ENCODE measurements around the gene SORCS1. TPM values are rescaled to one million over a fixed set of nuclear protein-coding genes. Genes with fewer than 3 reads are reported as not detected.

Gene SORCS1
- total RNA-seq, 6 experiments from 2014 or later, result 0.09 to 0.14 (median 0.10) TPM; not detected in 3

DNA sequence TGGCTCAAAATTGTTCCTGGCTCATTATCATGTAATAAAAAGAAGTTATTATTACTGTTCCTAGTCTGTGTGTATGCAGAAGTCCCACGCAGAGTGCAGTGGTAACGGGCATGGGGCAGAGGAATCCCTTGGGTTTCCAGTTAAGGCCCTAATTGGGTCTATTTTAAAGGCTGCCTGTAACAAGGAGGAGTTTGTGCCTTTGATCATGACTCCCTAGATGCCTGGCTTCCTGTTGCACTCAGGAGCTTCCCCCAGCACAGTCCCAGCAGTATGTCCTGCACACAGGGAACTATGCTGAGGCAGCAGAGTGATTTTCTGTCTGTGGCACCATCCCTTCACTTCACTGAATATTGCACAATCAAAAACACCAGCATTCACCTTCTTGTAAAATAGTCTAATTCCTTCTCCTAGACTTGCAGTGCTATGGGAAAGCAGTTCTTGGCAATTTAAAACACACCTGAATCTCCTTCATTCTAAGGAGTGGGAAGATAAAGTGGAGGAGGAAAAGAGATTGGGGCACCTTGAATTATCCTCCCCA, 22.9 kb downstream of the SORCS1 start:
- TF ChIP-seq CTCF (IDR thresholded peaks at IDR 0.05), result no peak
- no peak for DNase-seq
- no peaks in the 10 kb centered on the region for H3K27me3 Mint-ChIP-seq (ENCODE audit: insufficient read depth)
- H3K27ac Mint-ChIP-seq, result no peak overlapping the region
- H3K9me3 Mint-ChIP-seq, result peaks cover 27% of the 10 kb centered on the region
- H3K4me1 Mint-ChIP-seq (ENCODE audit: low read depth), result no peaks in the 10 kb centered on the region
- H3K36me3 Mint-ChIP-seq (ENCODE audit: low read depth), result peaks cover 5% of the 10 kb centered on the region; the same call in 1 of the 2 replicates
- no peak overlapping the region for H3K4me3 Mint-ChIP-seq

DNA sequence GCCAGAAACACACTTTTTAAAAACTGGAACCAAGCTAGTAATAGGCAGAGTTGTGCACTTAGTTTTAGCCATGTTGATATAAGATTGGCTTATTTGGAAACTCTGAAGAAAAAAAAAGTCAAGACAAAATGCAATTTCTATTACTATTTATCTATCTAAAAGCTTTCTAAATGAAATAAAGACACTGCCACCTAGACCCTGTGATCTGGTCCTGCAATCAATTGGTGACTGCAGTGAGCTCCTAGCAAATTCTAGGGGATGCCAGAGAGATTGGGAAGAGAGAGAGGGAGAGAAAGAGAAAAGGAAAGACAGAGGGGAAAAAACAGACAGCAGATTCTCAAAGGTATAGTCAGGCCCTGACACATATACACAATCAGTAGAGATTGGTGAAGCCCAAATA, 25.3 kb downstream of the SORCS1 start:
- DNase-seq, result no peak
- H3K4me1 Mint-ChIP-seq (ENCODE audit: low read depth), result no peaks in the 10 kb centered on the region
- no peak overlapping the region for H3K27ac Mint-ChIP-seq
- H3K27me3 Mint-ChIP-seq (ENCODE audit: insufficient read depth), result peaks cover 2% of the 10 kb centered on the region; the same call in 1 of the 2 replicates
- H3K9me3 Mint-ChIP-seq, result peaks cover 35% of the 10 kb centered on the region
- no peak for TF ChIP-seq CTCF (IDR thresholded peaks at IDR 0.05)
- H3K36me3 Mint-ChIP-seq (ENCODE audit: low read depth), result peaks cover 5% of the 10 kb centered on the region; the same call in 1 of the 2 replicates
- H3K4me3 Mint-ChIP-seq, result no peak overlapping the region

DNA sequence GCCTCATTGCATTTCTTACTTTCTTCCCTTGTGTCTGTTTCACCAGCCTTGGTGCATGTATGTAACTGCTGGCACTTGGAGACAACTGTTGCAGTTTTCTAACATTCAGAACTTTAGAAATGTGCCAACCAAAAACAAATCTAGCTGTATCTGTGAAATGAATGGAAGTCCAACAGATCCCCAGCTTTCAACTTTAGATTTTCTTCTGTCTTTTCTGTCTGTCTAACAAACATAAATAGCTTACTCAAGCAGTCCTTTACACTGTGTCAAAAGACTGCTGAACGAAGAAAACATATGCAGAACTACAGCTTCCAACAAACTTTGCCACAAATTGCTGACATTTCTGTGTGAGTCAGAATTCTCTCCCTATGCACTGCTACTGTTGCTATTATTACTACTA, 30.9 kb downstream of the SORCS1 start:
- H3K27me3 Mint-ChIP-seq (ENCODE audit: insufficient read depth), result peaks cover 2% of the 10 kb centered on the region; the same call in 1 of the 2 replicates
- TF ChIP-seq CTCF (IDR thresholded peaks at IDR 0.05), result no peak
- DNase-seq, result no peak
- H3K4me1 Mint-ChIP-seq (ENCODE audit: low read depth), result no peaks in the 10 kb centered on the region
- H3K4me3 Mint-ChIP-seq, result no peak overlapping the region
- peaks cover 52% of the 10 kb centered on the region for H3K9me3 Mint-ChIP-seq
- no peak overlapping the region for H3K27ac Mint-ChIP-seq
- H3K36me3 Mint-ChIP-seq (ENCODE audit: low read depth), result no peaks in the 10 kb centered on the region

DNA sequence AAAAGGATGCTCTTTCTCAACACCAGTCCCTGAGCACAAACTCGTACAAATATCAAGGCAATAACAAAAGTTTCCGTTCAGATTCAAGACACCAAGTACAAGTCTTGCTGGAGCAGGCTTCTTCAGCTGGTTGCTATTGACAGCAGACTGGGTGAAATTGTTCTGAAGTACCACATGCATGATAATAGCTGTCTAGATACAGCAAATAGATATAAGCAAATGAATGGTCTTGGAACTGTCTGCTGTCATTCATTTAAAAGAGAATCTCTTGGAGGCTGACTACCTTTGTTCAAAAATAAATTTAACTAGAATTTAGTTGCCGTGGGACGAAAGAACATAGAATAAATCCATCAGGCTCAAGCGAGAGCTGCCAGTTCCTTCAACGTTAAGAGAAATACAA, 35.5 kb downstream of the SORCS1 start:
- H3K36me3 Mint-ChIP-seq (ENCODE audit: low read depth), result no peaks in the 10 kb centered on the region
- no peak for DNase-seq
- no peak for TF ChIP-seq CTCF (IDR thresholded peaks at IDR 0.05)
- H3K9me3 Mint-ChIP-seq, result peaks cover 62% of the 10 kb centered on the region
- H3K4me3 Mint-ChIP-seq, result no peak overlapping the region
- H3K27ac Mint-ChIP-seq, result no peak overlapping the region
- H3K27me3 Mint-ChIP-seq (ENCODE audit: insufficient read depth), result no peaks in the 10 kb centered on the region
- no peaks in the 10 kb centered on the region for H3K4me1 Mint-ChIP-seq (ENCODE audit: low read depth)

DNA sequence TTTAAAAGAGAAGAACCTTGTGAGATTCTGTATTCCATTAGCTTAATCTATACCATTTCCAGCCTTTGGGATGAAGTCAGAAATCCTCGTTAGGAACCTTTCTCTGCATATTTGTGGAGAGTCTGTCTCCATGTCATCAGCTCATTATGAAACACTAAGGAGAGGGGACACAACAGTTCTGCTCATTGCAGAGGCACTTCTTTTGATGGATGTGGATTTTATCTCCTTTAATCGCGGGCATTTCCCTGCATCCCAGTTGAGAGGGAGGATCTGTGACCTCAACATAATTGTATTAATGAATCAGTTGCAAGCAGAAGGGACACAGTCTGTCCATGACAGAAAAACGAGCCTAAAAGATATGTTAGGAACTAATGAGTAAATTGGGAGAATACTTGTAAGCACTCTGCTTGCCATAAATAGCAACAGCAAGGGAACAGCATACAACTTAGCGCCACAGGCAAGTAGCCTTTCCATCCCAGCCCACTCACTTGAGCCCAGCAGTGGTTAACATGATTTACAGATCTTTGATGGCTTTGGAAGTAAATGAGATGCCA, 37.9 kb downstream of the SORCS1 start:
- DNase-seq, result no peak
- Mint-ChIP-seq H3K4me1 (ENCODE audit: low read depth) (no peaks in the 10 kb centered on the region), H3K4me3 (no peak overlapping the region), H3K36me3 (ENCODE audit: low read depth) (no peaks in the 10 kb centered on the region), H3K27me3 (ENCODE audit: insufficient read depth) (no peaks in the 10 kb centered on the region), H3K27ac (no peak overlapping the region), H3K9me3 (peaks cover 63% of the 10 kb centered on the region)
- no peak for TF ChIP-seq CTCF (IDR thresholded peaks at IDR 0.05)
